Measurements from ENCODE around the gene LRP1.

Gene LRP1

DNA sequence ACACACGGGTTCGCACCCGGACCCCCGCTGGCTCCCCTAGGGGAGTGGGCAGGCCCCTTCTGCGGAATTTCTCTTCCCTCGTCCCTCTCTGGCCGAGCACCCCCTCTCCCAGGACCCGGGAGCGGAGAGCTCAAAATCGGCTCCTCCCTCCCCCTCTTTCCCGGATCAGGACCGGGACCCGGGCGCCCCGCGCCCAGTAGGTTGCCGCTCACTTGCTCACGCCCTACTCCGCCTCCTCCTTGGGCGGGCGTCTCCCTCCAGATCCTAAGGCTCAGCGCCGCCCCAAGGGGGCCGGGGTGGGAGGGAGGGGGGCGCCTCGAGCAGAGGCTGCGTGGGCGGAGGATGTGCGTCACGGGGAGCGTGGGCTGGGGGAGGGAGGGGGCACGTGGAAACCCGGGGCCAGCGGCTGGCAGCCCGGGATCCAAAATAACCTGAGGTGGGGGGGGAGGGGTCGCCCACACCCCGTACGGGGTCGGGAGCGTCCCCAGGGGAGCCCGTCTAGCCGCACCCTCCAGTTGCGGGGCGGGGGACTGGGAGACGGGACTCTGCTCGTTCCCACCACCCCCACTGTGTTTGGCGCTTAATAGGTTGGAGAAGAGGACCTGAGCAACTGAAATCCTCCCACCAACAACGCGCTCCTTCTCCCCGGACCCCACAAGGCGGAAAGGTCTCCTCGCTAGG is 41.1 kb upstream of the LRP1 start:
- peak overlapping the region; percentile 58 for H3K4me3 ChIP-seq (ENCODE audit: low read depth, low read length)
- no peak for DNase-seq (ENCODE audit: low read depth)
- TF ChIP-seq, protein P1, sequence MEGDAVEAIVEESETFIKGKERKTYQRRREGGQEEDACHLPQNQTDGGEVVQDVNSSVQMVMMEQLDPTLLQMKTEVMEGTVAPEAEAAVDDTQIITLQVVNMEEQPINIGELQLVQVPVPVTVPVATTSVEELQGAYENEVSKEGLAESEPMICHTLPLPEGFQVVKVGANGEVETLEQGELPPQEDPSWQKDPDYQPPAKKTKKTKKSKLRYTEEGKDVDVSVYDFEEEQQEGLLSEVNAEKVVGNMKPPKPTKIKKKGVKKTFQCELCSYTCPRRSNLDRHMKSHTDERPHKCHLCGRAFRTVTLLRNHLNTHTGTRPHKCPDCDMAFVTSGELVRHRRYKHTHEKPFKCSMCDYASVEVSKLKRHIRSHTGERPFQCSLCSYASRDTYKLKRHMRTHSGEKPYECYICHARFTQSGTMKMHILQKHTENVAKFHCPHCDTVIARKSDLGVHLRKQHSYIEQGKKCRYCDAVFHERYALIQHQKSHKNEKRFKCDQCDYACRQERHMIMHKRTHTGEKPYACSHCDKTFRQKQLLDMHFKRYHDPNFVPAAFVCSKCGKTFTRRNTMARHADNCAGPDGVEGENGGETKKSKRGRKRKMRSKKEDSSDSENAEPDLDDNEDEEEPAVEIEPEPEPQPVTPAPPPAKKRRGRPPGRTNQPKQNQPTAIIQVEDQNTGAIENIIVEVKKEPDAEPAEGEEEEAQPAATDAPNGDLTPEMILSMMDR (IDR thresholded peaks at IDR 0.05; ENCODE audit: control insufficient read depth, extremely low read depth, insufficient read depth): no peak

- no peak for DNase-seq (ENCODE audit: low read depth)
- TF ChIP-seq, protein P1 (IDR thresholded peaks at IDR 0.05; ENCODE audit: control insufficient read depth, extremely low read depth, insufficient read depth): no peak
- H3K4me3 ChIP-seq (ENCODE audit: low read depth, low read length): peak overlapping the region; percentile 58
These were observed 40.5 kb upstream of the LRP1 start for GRCh38 chr12:57087691-57088353.

GRCh38 chr12:57088354-57089270 is 39.7 kb upstream of the LRP1 start, which contains the start of gene NAB2:
Gene NAB2 (plus strand): TSS chr12:57089114. CDS start chr12:57089272, 158 bp downstream.
- peak within 1 kb of the TSS; percentile 76 for H3K4me3 ChIP-seq (ENCODE audit: low read depth, low read length)
- TF ChIP-seq, protein P1 (IDR thresholded peaks at IDR 0.05; ENCODE audit: control insufficient read depth, extremely low read depth, insufficient read depth): no peak
- peak; percentile 76 for DNase-seq (ENCODE audit: low read depth)

DNA sequence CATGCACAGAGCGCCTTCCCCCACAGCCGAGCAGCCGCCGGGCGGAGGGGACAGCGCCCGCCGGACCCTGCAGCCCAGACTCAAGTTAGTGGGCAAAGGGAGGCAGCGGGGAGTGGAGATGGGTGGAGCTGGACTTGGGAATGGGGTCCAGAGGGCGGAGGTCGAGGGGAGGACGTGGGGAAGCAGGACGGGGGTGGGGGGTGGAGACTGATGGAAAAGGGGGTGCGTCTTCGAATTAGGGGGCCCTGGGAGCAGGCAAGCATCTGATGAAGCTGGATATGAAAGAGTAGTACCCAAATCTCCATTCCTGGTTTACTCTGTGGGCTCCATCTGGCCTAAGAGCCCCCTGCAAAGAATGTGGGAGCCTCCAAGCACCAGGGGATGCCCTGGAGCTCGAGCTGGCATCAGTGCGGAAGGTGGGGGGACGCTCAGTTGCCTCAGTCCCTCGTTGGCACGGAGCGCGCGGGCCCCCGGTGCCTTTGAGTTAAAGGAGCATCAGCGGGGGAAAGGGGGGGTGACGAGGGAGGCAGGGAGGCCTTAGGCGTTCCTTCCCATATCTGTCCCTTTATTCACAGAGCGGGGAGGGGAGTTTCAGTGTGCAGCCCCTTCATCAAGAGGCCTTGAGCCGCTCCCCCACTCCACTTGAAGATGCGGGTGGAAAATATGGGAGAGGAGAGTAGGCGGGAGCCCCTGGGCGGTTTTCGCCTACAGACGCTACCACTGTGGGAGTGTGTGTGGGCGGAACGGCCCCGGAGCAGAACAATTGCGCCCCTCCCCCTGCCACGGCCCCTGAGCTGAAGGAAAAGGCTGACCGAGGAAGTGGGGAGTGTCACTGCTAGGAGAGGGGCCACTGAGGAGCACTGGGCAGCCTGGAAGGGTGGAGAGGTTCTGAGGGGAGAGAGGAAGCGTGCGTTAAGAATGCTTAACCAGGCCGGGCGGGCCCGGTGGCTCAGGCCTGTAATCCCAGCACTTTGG is 38.7 kb upstream of the LRP1 start:
- TF ChIP-seq, protein P1 (IDR thresholded peaks at IDR 0.05; ENCODE audit: control insufficient read depth, extremely low read depth, insufficient read depth): no peak
- H3K4me3 ChIP-seq (ENCODE audit: low read depth, low read length): peak overlapping the region; percentile 76
- no peak for DNase-seq (ENCODE audit: low read depth)

GRCh38 chr12:57090490-57090889 is 37.8 kb upstream of the LRP1 start:
- no peak for DNase-seq (ENCODE audit: low read depth)
- no peak overlapping the region for H3K4me3 ChIP-seq (ENCODE audit: low read depth, low read length)

More at GRCh38 chr12:57090490-57090889, 37.8 kb upstream of the LRP1 start:
- TF ChIP-seq, protein P1 (IDR thresholded peaks at IDR 0.05; ENCODE audit: control insufficient read depth, extremely low read depth, insufficient read depth): no peak

All from LNCaP clone FGC (cell line).